HepG2 (cell line): ENCODE results near the gene ZBTB45. TPM values are rescaled to one million over a fixed set of nuclear protein-coding genes. Genes with fewer than 3 reads are reported as not detected.

Experiments
- ARNT ChIP-seq: fragments of 450-650 bp; IDR thresholded peaks from 2 replicates; pipeline ENCODE4 v1.6.1; 2017
- CBX1 ChIP-seq: IDR thresholded peaks from one replicate; pipeline ENCODE4 v1.6.1; 2016; ENCODE audit warnings: antibody characterized with exemption, low read depth
- HMG20B ChIP-seq: conservative IDR thresholded peaks from 2 replicates; pipeline ENCODE4 v1.6.1; 2016; ENCODE audit warnings: missing genetic modification reagents, missing compliant biosample characterization
- KIAA2018 ChIP-seq: sonication (generic); formaldehyde crosslinking; IDR thresholded peaks from 2 replicates; pipeline ENCODE4 v1.5.0; 2020; ENCODE audit warnings: mild to moderate bottlenecking, missing genetic modification reagents, borderline replicate concordance
- KMT2A ChIP-seq: sonication (generic); formaldehyde crosslinking; IDR thresholded peaks from 2 replicates; pipeline ENCODE4 v1.4.0; 2020; ENCODE audit warnings: missing genetic modification reagents
- MAX ChIP-seq: IDR thresholded peaks from 2 replicates; pipeline ENCODE4 v1.6.1; 2012; ENCODE audit warnings: inconsistent platforms
- MTF1 ChIP-seq: sonication (generic); formaldehyde crosslinking; IDR thresholded peaks from 2 replicates; pipeline ENCODE4 v1.5.0; 2020; ENCODE audit warnings: missing genetic modification reagents
- SP2 ChIP-seq: sonication (generic); formaldehyde crosslinking; IDR thresholded peaks from 2 replicates; pipeline ENCODE4 v1.5.1; 2020; ENCODE audit warnings: mild to moderate bottlenecking, missing genetic modification reagents
- SPEN ChIP-seq: sonication (generic); formaldehyde crosslinking; IDR thresholded peaks from 2 replicates; pipeline ENCODE4 v1.5.1; 2020; ENCODE audit warnings: low read depth, mild to moderate bottlenecking, missing genetic modification reagents
- ZBTB49 ChIP-seq: sonication (generic); formaldehyde crosslinking; IDR thresholded peaks from 2 replicates; pipeline ENCODE4 v1.4.0; 2020; ENCODE audit warnings: missing genetic modification reagents, borderline replicate concordance
- ZFP36 ChIP-seq: fragments of 150-350 bp; IDR thresholded peaks from 2 replicates; pipeline ENCODE4 v1.6.1; 2018; ENCODE audit warnings: borderline replicate concordance, low read length, low read depth; ENCODE audit not compliant: partially characterized antibody
- ZMYM3 ChIP-seq: sonication (generic); formaldehyde crosslinking; IDR thresholded peaks from 2 replicates; pipeline ENCODE4 v1.5.1; 2020; ENCODE audit warnings: mild to moderate bottlenecking, missing genetic modification reagents
- ZNF138 ChIP-seq: sonication (generic); formaldehyde crosslinking; IDR thresholded peaks from 2 replicates; pipeline ENCODE4 v1.5.0; 2020; ENCODE audit warnings: mild to moderate bottlenecking, low read depth, missing genetic modification reagents
- ZNF569 ChIP-seq: sonication (generic); formaldehyde crosslinking; IDR thresholded peaks from 2 replicates; pipeline ENCODE4 v1.5.0; 2020; ENCODE audit warnings: mild to moderate bottlenecking, missing genetic modification reagents, moderate library complexity, borderline replicate concordance
- ZNF772 ChIP-seq: sonication (generic); formaldehyde crosslinking; IDR thresholded peaks from 2 replicates; pipeline ENCODE4 v1.5.0; 2020; ENCODE audit warnings: mild to moderate bottlenecking, missing genetic modification reagents
- polyA plus RNA-seq, 8 experiments: library from polyadenylated mRNA; depleted of rRNA in 3 of 8; stranded (reverse) in 7 of 8; unstranded in 1 of 8; fragments of >200 nt; fragmentation: Illumina TruSeq in 4 of 8; extraction: Trizol in 4 of 8; gene quantifications; 2 replicates each; pipeline versions ENCODE4 v1.2.1 to v1.2.3, GENCODE V29; 2011 to 2016; ENCODE audit warnings: low read depth in 4 of 8, missing spikeins in 1 of 8, mixed read lengths in 1 of 8; ENCODE audit not compliant: insufficient read depth in 1 of 8
- total RNA-seq, 5 experiments: library from RNA; depleted of rRNA; stranded (reverse); fragments of >200 nt; fragmentation: Illumina TruSeq; extraction: Trizol; gene quantifications; 2 replicates each; pipeline ENCODE4 v1.2.3, GENCODE V29; 2016; ENCODE audit warnings: low read depth in 1 of 5
- TF ChIP-seq, protein P1 (sequence below): sonication (generic); formaldehyde crosslinking; IDR thresholded peaks from 2 replicates; pipeline ENCODE4 v1.5.0; 2020; ENCODE audit warnings: mild to moderate bottlenecking, missing genetic modification reagents

ZBTB45 gene
- total and polyA plus RNA-seq, 2 of the 13 experiments (the other 11 are each of a cell fraction or from before 2014, with no cell fraction given) = 3.0 to 3.7 TPM

DNA sequence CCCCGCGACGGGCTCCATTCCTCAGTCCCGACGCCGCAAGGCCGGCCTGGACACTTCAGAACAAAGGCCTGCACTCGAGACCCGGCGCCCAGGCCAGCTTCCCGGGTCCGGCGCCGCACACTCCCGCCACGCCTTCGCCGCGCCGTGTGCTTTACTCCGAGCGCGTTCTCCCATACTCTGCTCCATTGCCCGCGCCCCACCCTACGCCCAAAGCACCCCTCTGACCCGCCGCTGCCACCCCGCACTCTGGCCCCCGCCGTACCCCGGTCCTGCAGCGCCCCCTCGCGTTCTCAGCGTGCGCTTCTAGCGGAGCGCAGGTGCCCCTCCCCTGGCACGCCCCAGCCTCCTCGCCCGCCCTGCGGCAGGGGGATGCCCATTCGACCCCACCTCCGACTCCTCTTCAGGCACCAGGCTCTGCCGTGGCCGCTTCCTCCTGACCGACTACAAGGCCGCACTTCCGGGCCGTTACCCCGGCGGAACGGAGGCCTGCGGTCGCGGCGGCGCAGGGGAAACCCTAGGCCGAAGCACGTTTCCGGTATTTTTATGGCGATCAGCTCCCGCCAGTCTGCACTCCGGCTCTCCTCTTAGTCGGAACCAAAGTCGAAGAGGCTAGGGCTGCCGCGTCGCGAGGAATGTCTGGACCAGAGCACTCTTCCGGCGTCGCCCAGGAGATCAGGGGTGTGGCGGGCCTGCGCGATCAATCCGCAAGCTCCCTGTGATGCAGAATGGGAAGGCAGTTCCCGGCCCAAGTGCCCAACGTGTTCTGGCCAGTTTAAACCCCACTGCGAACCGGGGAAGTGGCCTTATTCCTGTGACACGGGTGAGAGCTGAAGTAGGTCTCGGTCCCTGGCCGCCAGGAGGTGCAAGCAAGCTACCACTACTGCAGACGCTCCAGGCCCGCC lies at the start of gene ZBTB45 (continued):
- TF ChIP-seq, protein P1, sequence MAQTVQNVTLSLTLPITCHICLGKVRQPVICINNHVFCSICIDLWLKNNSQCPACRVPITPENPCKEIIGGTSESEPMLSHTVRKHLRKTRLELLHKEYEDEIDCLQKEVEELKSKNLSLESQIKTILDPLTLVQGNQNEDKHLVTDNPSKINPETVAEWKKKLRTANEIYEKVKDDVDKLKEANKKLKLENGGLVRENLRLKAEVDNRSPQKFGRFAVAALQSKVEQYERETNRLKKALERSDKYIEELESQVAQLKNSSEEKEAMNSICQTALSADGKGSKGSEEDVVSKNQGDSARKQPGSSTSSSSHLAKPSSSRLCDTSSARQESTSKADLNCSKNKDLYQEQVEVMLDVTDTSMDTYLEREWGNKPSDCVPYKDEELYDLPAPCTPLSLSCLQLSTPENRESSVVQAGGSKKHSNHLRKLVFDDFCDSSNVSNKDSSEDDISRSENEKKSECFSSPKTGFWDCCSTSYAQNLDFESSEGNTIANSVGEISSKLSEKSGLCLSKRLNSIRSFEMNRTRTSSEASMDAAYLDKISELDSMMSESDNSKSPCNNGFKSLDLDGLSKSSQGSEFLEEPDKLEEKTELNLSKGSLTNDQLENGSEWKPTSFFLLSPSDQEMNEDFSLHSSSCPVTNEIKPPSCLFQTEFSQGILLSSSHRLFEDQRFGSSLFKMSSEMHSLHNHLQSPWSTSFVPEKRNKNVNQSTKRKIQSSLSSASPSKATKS (CRISPR knock-in tag) = peak; percentile 97
- TF ChIP-seq SPEN = peak; percentile 99
- peak; percentile 84; the same call in 1 of the 2 replicates for TF ChIP-seq MAX
- TF ChIP-seq ZBTB49 (CRISPR knock-in tag) = peak; percentile 51; the same call in 1 of the 2 replicates
- peak; percentile 54 for TF ChIP-seq ZFP36
- TF ChIP-seq CBX1 = peak; percentile 90
- peak; percentile 94; the same call in 1 of the 2 replicates for TF ChIP-seq ZNF569 (CRISPR knock-in tag)
- peak; percentile 76; the same call in 1 of the 2 replicates for TF ChIP-seq ZMYM3
- peak; percentile 78; the same call in 1 of the 2 replicates for TF ChIP-seq KIAA2018
- TF ChIP-seq MTF1 (CRISPR knock-in tag) = peak; percentile 77; the same call in 1 of the 2 replicates
- TF ChIP-seq HMG20B (CRISPR knock-in tag) = peak; percentile 62; the same call in 1 of the 2 replicates
- peak; percentile 96 for TF ChIP-seq KMT2A (CRISPR knock-in tag)
- TF ChIP-seq SP2 (CRISPR knock-in tag) = peak; percentile 74
- no peak for TF ChIP-seq ARNT
- peak; percentile 91 for TF ChIP-seq ZNF772
- TF ChIP-seq ZNF138 (CRISPR knock-in tag) = peak; percentile 91
